ENCODE results near the gene AMY2A.

DNA sequence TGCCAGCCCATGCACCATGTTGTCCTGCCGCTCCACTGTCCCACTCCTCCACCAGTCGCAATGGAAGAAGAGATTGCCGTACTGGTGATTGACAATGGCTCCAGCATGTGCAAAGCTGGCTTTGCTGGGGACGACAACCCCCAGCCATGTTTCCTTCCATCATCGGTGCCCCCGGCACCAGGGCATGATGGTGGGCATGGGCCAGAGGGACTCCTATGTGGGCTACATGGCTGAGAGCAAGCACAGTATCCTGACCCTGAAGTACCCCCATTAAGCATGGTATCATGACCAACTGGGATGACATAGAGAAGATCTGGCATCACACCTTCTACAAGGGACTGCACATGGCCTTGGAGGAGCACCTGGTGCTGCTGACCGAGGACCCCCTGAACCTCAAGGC lies 47.7 kb upstream of the AMY2A start:
- no peak for TF ChIP-seq POLR2A (IDR thresholded peaks at IDR 0.05)
- TF ChIP-seq, protein P1, sequence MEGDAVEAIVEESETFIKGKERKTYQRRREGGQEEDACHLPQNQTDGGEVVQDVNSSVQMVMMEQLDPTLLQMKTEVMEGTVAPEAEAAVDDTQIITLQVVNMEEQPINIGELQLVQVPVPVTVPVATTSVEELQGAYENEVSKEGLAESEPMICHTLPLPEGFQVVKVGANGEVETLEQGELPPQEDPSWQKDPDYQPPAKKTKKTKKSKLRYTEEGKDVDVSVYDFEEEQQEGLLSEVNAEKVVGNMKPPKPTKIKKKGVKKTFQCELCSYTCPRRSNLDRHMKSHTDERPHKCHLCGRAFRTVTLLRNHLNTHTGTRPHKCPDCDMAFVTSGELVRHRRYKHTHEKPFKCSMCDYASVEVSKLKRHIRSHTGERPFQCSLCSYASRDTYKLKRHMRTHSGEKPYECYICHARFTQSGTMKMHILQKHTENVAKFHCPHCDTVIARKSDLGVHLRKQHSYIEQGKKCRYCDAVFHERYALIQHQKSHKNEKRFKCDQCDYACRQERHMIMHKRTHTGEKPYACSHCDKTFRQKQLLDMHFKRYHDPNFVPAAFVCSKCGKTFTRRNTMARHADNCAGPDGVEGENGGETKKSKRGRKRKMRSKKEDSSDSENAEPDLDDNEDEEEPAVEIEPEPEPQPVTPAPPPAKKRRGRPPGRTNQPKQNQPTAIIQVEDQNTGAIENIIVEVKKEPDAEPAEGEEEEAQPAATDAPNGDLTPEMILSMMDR (IDR thresholded peaks at IDR 0.05), result no peak
